ENCODE data around the gene ARHGAP31.
"Not testable (repeated sequence)": the region's sequence is repeated elsewhere in the genome, so short reads cannot be mapped to it uniquely, and the experiment has no call there.

Gene ARHGAP31

DNA sequence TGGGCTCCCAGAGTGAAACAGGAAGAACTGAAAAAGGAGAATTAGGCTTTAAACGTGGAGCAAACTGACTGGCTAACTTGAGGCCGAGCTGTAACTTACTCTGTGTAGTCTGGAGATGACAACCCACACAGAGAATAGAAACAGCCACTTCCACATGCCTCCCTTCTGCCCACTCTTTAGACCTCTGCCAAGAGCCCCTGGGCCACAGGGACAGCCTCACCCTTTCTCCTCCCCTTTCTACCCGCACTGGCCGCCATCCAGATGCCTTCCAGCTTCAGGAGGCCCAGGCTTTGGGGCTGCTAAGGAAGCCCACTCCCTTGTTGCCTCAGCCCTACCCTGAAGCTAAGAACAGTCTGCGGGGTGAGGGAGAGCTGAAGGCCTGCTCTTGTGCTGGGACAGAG, 6.8 kb downstream of the ARHGAP31 start:
- no peak overlapping the region for H3K4me3 ChIP-seq (ENCODE audit: low read length)
- H3K9me3 ChIP-seq (ENCODE audit: control insufficient read depth, low read length), result no peaks in the 10 kb centered on the region
- H3K9ac ChIP-seq (ENCODE audit: low read length), result no peak overlapping the region
- no peaks in the 10 kb centered on the region for H3K27me3 ChIP-seq (ENCODE audit: control insufficient read depth, insufficient read depth, low read length)
- no peaks in the 10 kb centered on the region for H3K4me1 ChIP-seq (ENCODE audit: control insufficient read depth, insufficient read depth, low read length)
- no peaks in the 10 kb centered on the region for H3K36me3 ChIP-seq (ENCODE audit: control insufficient read depth, insufficient read depth, low read length)

DNA sequence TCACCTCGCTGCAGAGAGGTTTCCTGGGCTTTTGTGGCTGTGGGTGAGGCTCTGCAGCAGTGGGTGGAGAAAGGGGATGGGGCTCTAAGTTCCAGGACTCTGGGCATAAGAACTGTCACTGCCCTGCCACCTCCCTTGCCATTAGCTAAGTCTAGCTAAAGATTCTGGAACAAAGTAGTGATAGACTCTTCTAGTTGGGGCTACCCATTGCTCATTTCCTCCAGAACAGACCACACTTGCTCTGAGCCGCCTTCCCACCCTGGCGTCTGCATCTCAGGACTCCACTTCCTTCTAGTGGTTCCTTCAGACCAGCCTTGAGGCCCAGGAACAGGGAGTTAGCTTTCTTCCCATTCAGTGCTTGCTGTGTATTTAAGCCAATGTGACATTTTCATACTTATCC, 7.5 kb downstream of the ARHGAP31 start:
- no peaks in the 10 kb centered on the region for H3K36me3 ChIP-seq (ENCODE audit: control insufficient read depth, insufficient read depth, low read length)
- no peak overlapping the region for H3K4me3 ChIP-seq (ENCODE audit: low read length)
- H3K27me3 ChIP-seq (ENCODE audit: control insufficient read depth, insufficient read depth, low read length), result no peaks in the 10 kb centered on the region
- H3K9me3 ChIP-seq (ENCODE audit: control insufficient read depth, low read length), result no peaks in the 10 kb centered on the region
- no peaks in the 10 kb centered on the region for H3K4me1 ChIP-seq (ENCODE audit: control insufficient read depth, insufficient read depth, low read length)
- H3K9ac ChIP-seq (ENCODE audit: low read length), result no peak overlapping the region

DNA sequence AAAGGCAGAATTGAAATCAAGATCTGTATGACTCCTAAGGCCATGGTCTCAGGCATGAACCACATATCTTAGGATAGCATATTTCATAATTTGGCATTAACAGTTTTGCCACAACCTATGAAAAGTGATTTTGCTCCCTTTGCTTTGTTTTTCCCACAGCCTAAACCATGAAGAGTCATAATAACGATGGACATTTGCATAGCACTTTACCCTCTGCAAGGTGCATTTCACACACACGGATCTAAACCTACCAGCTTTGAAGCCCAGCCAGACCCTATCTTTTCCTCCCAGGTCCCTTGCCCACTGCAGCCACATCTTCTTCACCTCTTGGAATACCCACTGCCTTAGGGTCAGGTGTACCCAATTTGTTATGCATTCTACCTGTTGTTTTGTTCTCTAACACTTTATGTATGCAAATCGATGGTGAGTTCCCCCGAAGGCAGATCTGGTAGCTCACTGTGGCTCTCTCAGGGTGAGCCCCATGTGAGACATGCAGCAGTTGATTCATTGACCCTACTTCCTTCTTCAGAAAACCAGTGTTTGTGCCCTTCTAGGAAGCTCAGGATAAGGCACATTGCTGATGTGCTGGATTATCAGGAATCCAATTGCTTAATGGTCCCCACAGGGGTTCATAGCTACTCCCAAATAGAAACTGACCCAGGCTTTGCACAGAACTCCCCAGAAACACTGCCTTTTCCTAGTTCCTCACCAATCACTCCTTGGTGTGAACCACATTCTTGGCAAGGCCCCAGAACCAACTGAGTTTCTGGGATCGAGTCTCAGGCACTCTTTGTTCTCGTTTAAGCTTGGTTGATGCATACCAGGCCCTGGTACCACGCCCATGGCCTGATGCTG, 8.7 kb downstream of the ARHGAP31 start:
- Histone ChIP-seq H3K9ac (ENCODE audit: low read length) (no peak overlapping the region), H3K27me3 (ENCODE audit: control insufficient read depth, insufficient read depth, low read length) (no peaks in the 10 kb centered on the region), H3K4me1 (ENCODE audit: control insufficient read depth, insufficient read depth, low read length) (no peaks in the 10 kb centered on the region), H3K4me3 (ENCODE audit: low read length) (no peak overlapping the region), H3K36me3 (ENCODE audit: control insufficient read depth, insufficient read depth, low read length) (no peaks in the 10 kb centered on the region), H3K9me3 (ENCODE audit: control insufficient read depth, low read length) (no peaks in the 10 kb centered on the region)

DNA sequence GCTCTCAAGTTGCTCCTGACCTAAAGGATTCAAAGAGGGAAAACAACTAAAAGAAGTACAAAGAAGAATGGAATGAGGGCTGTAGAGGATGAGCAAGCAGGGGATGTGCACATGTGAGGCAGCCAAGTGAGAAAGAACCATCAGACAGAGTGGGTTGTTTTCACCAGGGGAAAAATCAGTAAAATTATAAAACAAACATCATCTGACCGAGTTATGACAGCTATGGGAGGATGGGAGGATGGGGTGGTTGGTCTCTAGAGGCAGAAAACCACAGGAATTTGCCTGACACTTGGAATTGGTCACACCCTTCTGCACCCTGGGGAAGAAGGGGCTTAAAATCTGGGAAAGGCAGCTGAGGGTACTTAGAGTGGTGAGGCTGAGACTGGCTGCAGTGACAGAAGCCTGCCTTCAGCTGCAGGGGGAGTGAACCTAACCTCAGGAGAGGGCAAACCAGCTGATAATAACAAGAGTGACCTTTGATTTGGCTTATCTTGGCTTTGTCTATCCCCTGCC, 10.1 kb downstream of the ARHGAP31 start:
- Histone ChIP-seq H3K9ac (ENCODE audit: low read length) (no peak overlapping the region), H3K36me3 (ENCODE audit: control insufficient read depth, insufficient read depth, low read length) (no peaks in the 10 kb centered on the region), H3K4me1 (ENCODE audit: control insufficient read depth, insufficient read depth, low read length) (no peaks in the 10 kb centered on the region), H3K9me3 (ENCODE audit: control insufficient read depth, low read length) (no peaks in the 10 kb centered on the region), H3K27me3 (ENCODE audit: control insufficient read depth, insufficient read depth, low read length) (no peaks in the 10 kb centered on the region), H3K4me3 (ENCODE audit: low read length) (no peak overlapping the region)

DNA sequence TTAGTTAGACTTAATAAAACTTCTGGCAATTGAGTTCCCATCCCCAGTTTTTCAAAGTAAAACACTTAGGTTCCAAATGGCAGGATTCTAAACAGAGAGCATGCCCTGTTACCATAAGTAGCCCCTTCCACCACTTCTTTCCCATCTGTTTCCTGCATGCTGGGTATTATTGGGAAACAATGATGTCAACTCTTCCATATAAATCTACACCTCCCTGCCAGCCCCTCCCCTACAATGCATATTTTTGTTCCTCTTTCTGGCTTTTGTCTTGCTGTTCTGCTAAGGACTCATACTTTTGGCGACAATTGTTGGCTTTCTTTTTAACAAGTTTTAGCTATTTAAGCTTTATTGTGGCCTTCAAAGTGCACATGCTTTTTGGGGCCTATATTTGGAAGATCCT, 11.1 kb downstream of the ARHGAP31 start:
- no peaks in the 10 kb centered on the region for H3K36me3 ChIP-seq (ENCODE audit: control insufficient read depth, insufficient read depth, low read length)
- H3K4me3 ChIP-seq (ENCODE audit: low read length), result no peak overlapping the region
- no peaks in the 10 kb centered on the region for H3K27me3 ChIP-seq (ENCODE audit: control insufficient read depth, insufficient read depth, low read length)
- no peaks in the 10 kb centered on the region for H3K4me1 ChIP-seq (ENCODE audit: control insufficient read depth, insufficient read depth, low read length)
- no peaks in the 10 kb centered on the region for H3K9me3 ChIP-seq (ENCODE audit: control insufficient read depth, low read length)
- no peak overlapping the region for H3K9ac ChIP-seq (ENCODE audit: low read length)

DNA sequence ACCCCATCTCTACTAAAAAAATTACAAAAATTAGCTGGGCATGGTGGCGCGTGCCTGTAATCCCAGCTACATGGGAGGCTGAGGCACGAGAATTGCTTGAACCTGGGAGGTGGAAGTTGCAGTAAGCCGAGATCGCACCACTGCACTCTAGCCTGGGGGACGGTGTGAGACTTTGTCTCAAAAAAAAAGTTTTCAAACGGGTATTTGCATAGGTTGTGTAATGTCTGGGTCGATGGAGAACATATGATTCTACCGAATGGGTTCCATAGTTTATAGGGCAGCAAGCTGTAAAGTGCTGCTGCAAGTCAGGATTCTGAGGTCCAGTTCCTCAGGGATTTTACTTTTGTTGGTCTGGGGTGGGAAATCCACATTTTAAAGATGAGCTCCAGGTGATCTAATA, 12.2 kb downstream of the ARHGAP31 start:
- H3K9ac ChIP-seq (ENCODE audit: low read length); H3K36me3 ChIP-seq (ENCODE audit: control insufficient read depth, insufficient read depth, low read length); H3K27me3 ChIP-seq (ENCODE audit: control insufficient read depth, insufficient read depth, low read length); H3K9me3 ChIP-seq (ENCODE audit: control insufficient read depth, low read length); H3K4me3 ChIP-seq (ENCODE audit: low read length); H3K4me1 ChIP-seq (ENCODE audit: control insufficient read depth, insufficient read depth, low read length): not testable (repeated sequence)

DNA sequence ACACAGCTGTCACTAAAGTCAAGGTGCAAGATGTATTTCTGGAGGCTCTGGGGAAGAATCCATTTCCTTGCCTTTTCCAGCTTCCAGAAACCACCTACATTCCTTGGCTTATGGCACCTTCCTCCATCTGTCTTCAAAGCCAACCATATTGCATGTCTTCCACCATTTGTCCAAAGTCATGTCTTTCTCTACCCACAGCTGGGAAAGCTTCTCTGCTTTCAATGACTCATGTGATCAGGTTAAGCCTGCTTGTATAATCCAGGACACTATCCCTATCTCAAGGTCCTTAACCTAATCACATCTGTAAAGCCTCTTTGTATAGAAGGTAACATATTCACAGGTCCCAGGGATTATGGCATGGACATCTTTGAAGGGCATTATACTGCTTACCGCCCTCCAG, 14.2 kb downstream of the ARHGAP31 start:
- Histone ChIP-seq H3K4me1 (ENCODE audit: control insufficient read depth, insufficient read depth, low read length) (no peaks in the 10 kb centered on the region), H3K9me3 (ENCODE audit: control insufficient read depth, low read length) (no peaks in the 10 kb centered on the region), H3K36me3 (ENCODE audit: control insufficient read depth, insufficient read depth, low read length) (no peaks in the 10 kb centered on the region), H3K9ac (ENCODE audit: low read length) (no peak overlapping the region), H3K4me3 (ENCODE audit: low read length) (no peak overlapping the region), H3K27me3 (ENCODE audit: control insufficient read depth, insufficient read depth, low read length) (no peaks in the 10 kb centered on the region)

DNA sequence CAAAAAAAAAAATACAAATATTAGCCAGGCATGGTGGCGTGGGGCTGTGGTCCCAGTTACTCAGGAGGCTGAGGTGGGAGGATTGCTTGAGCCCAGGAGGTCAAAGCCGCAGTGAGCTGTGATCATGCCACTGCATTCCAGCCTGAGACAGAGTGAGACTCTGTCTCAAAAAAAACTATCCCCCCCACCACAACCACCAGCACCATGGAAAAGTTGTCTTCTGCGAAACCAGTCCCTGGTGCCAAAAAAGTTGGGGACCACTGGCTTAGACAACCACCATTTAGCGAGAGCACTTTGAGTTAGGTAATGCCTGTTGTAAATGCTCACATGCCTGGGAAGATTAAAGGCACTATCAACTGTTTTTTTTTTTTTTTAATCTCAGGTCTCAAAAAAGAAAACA, 15.4 kb downstream of the ARHGAP31 start:
- Histone ChIP-seq H3K9ac (ENCODE audit: low read length) (no peak overlapping the region), H3K4me1 (ENCODE audit: control insufficient read depth, insufficient read depth, low read length) (no peaks in the 10 kb centered on the region), H3K4me3 (ENCODE audit: low read length) (no peak overlapping the region), H3K9me3 (ENCODE audit: control insufficient read depth, low read length) (no peaks in the 10 kb centered on the region), H3K36me3 (ENCODE audit: control insufficient read depth, insufficient read depth, low read length) (no peaks in the 10 kb centered on the region), H3K27me3 (ENCODE audit: control insufficient read depth, insufficient read depth, low read length) (no peaks in the 10 kb centered on the region)

DNA sequence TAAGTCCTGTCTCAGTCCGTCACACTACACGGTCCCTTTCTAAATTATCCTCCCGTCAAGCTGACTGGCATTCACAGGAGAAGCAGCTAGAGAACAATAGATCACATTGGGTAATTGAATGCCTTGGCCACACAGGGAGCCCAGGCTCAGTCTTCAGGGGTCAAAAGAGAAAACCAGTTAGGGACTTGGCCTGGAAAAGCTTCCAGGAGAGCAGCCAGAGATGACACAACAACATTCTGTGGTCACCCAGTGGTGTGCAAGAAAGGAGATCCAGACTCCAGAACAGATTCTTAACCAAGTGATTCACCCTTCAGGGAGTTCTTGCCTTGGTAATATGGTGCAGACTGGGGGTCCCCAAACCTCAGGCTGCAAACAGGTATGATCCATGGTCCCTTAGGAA, 15.9 kb downstream of the ARHGAP31 start:
- Histone ChIP-seq H3K27me3 (ENCODE audit: control insufficient read depth, insufficient read depth, low read length) (no peaks in the 10 kb centered on the region), H3K4me1 (ENCODE audit: control insufficient read depth, insufficient read depth, low read length) (no peaks in the 10 kb centered on the region), H3K9me3 (ENCODE audit: control insufficient read depth, low read length) (no peaks in the 10 kb centered on the region), H3K4me3 (ENCODE audit: low read length) (no peak overlapping the region), H3K9ac (ENCODE audit: low read length) (no peak overlapping the region), H3K36me3 (ENCODE audit: control insufficient read depth, insufficient read depth, low read length) (no peaks in the 10 kb centered on the region)

DNA sequence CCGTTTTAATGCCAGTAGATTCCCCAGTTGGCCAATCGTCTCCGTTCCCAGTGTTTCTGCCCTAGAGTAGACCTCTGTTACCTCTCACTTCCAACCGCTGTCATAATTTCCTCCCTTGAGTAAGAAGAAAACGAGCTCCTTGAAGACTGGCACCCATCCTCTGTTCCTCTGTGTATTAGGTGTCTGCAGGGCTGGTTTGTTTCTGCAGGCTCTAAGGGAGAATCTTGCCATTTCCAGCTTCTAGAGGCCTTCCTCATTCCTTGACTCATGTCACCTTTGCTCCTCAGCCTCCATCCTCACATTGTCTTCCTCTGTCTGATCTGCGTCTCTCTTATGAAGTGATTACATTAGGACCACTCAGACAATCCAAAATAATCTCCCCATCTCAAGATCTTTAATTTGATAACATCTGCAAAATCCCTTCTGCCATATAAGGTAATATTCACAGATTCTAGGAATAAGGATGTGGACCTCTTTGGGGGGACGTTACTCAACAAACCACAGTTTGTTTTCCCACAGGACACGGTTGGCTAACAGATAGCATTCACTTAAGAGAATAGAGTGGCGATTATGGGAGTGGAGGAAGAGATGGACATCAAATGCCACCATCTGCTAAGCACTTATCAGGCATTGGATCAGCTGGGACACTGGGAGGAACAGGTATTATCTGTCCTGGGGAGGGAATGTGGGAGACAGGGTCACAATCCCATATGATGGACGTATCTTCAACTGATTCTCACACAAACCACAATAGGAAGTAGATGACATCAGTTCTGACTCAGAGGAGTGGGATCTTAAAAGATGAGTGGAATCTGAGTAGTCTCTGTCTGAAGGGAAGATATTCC, 17.1 kb downstream of the ARHGAP31 start:
- Histone ChIP-seq H3K4me3 (ENCODE audit: low read length) (no peak overlapping the region), H3K9ac (ENCODE audit: low read length) (no peak overlapping the region), H3K27me3 (ENCODE audit: control insufficient read depth, insufficient read depth, low read length) (no peaks in the 10 kb centered on the region), H3K9me3 (ENCODE audit: control insufficient read depth, low read length) (no peaks in the 10 kb centered on the region), H3K36me3 (ENCODE audit: control insufficient read depth, insufficient read depth, low read length) (no peaks in the 10 kb centered on the region), H3K4me1 (ENCODE audit: control insufficient read depth, insufficient read depth, low read length) (no peaks in the 10 kb centered on the region)

DNA sequence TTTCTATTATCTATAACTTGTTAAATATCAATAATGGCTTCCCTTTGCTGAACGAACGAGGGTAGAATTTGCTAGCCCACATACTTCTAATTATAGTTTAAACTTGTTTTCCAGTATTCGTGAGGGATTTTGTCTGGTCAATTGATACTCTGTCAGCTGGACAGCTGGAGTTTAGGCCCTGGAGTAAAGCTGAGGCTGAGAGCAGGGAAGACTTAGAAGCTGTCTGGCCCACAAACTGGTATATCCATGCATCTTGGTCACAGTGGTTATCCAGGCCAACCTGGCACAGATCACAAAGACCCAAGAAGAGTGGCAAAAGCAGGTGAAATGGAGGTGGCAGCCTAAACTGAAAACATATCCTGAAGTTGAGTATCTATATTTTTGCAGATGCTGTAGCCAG, 19.3 kb downstream of the ARHGAP31 start:
- Histone ChIP-seq H3K27me3 (ENCODE audit: control insufficient read depth, insufficient read depth, low read length) (no peaks in the 10 kb centered on the region), H3K4me1 (ENCODE audit: control insufficient read depth, insufficient read depth, low read length) (no peaks in the 10 kb centered on the region)

DNA sequence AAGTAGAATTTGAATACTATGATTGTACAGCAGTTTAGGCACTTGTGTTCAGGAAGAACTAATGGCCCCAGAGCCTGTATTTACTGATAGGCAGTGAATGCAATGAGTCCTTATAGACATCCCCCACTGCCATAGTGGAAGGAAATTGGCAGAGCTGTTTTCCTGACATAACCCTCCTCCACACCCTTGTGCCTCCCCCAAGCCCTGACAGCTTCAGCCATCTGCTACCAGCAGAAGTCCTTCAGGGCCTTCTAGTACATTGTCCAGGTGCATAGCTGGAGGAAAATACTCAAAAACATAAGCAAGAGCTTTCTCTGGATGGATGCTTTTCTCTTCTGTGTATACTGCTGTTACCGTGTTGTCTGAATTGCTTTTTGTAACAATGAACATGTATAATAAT, 20.6 kb downstream of the ARHGAP31 start:
- no peaks in the 10 kb centered on the region for H3K36me3 ChIP-seq (ENCODE audit: control insufficient read depth, insufficient read depth, low read length)
- no peaks in the 10 kb centered on the region for H3K27me3 ChIP-seq (ENCODE audit: control insufficient read depth, insufficient read depth, low read length)
- H3K4me3 ChIP-seq (ENCODE audit: low read length), result no peak overlapping the region
- H3K9me3 ChIP-seq (ENCODE audit: control insufficient read depth, low read length), result no peaks in the 10 kb centered on the region
- no peak overlapping the region for H3K9ac ChIP-seq (ENCODE audit: low read length)
- H3K4me1 ChIP-seq (ENCODE audit: control insufficient read depth, insufficient read depth, low read length), result no peaks in the 10 kb centered on the region

More for the DNA sequence above, 19.3 kb downstream of the ARHGAP31 start:
- Histone ChIP-seq H3K36me3 (ENCODE audit: control insufficient read depth, insufficient read depth, low read length) (no peaks in the 10 kb centered on the region), H3K9ac (ENCODE audit: low read length) (no peak overlapping the region), H3K9me3 (ENCODE audit: control insufficient read depth, low read length) (no peaks in the 10 kb centered on the region), H3K4me3 (ENCODE audit: low read length) (no peak overlapping the region)
